Smooth muscle cell (in vitro differentiated cells): ENCODE data around the gene CAMKK2. TPM values are rescaled to one million over a fixed set of nuclear protein-coding genes. Genes with fewer than 3 reads are reported as not detected.

ENCODE experiments used
- DNase-seq: peaks from one replicate; lab custom pipeline; 2025; ENCODE audit not compliant: unreplicated experiment; lab: John Stamatoyannopoulos, UW
- H2AFZ ChIP-seq: fragments of 200-600 bp; sonication (generic); 2 replicates; pipeline ENCODE4 v1.6.0; 2016; ENCODE audit warnings: antibody characterized with exemption, low read depth, mild to moderate bottlenecking
- H3F3A ChIP-seq: fragments of 200-600 bp; sonication (generic); 2 replicates; pipeline ENCODE4 v1.6.0; 2017; ENCODE audit warnings: antibody characterized with exemption, low read depth
- H3K27ac ChIP-seq: fragments of 200-600 bp; sonication (generic); 2 replicates; pipeline ENCODE4 v1.5.1; 2016; ENCODE audit warnings: low read depth, mild to moderate bottlenecking
- H3K27me3 ChIP-seq: fragments of 200-600 bp; sonication (generic); 2 replicates; pipeline ENCODE4 v1.6.1; 2016; ENCODE audit warnings: low read depth, mild to moderate bottlenecking
- H3K36me3 ChIP-seq: fragments of 200-600 bp; sonication (generic); 2 replicates; pipeline ENCODE4 v1.5.1; 2016; ENCODE audit warnings: low read depth
- H3K4me1 ChIP-seq: fragments of 200-600 bp; sonication (generic); 2 replicates; pipeline ENCODE4 v1.5.1; 2016; ENCODE audit warnings: low read depth
- H3K4me2 ChIP-seq: fragments of 200-600 bp; sonication (generic); 2 replicates; pipeline ENCODE4 v1.6.0; 2016; ENCODE audit warnings: mild to moderate bottlenecking
- H3K4me3 ChIP-seq: fragments of 200-600 bp; sonication (generic); 2 replicates; pipeline ENCODE4 v1.5.1; 2016; ENCODE audit warnings: mild to moderate bottlenecking
- H3K79me2 ChIP-seq: fragments of 200-600 bp; sonication (generic); 2 replicates; pipeline ENCODE4 v1.6.0; 2016; ENCODE audit warnings: low read depth, mild to moderate bottlenecking
- H3K9ac ChIP-seq: fragments of 200-600 bp; sonication (generic); 2 replicates; pipeline ENCODE4 v1.6.0; 2016; ENCODE audit warnings: low read depth
- H3K9me3 ChIP-seq: fragments of 200-600 bp; sonication (generic); replicated peaks from 2 replicates; pipeline ENCODE4 v1.5.1; 2016; ENCODE audit warnings: low read depth
- H4K20me1 ChIP-seq: fragments of 200-600 bp; sonication (generic); 2 replicates; pipeline ENCODE4 v1.6.0; 2016; ENCODE audit warnings: low read depth
- CTCF ChIP-seq: fragments of 200-600 bp; sonication (generic); IDR thresholded peaks from 2 replicates; pipeline ENCODE4 v1.5.1; 2017; ENCODE audit warnings: borderline replicate concordance, mild to moderate bottlenecking, antibody characterized with exemption; ENCODE audit not compliant: insufficient read depth, poor library complexity, severe bottlenecking
- WGBS: methylation state at CpG from one replicate; pipeline ENCODE4 v1.1.7; 2016; ENCODE audit warnings: low lambda C conversion rate; 5-methylcytosine and 5-hydroxymethylcytosine counted together
- polyA plus RNA-seq: library from polyadenylated mRNA; unstranded; fragments of >200 nt; fragmentation: Nextera tagmentation; extraction: Ambion mirVana; gene quantifications from 2 replicates; pipeline ENCODE4 v1.2.1, GENCODE V29; 2016
- total RNA-seq: library from RNA; depleted of rRNA; stranded (reverse); fragments of >200 nt; gene quantifications from 2 replicates; pipeline ENCODE4 v1.2.3, GENCODE V29; 2014

Gene CAMKK2
- total and polyA plus RNA-seq, 2 experiments from 2014 or later = 13.3 to 23.4 TPM

GRCh38 chr12:121217063-121217462 is 79.4 kb downstream of the CAMKK2 start:
- Histone ChIP-seq H3K4me1 (no peaks in the 10 kb centered on the region), H3K4me2 (no peak overlapping the region), H3K9ac (no peak overlapping the region), H3F3A (peaks cover 9% of the 10 kb centered on the region), H4K20me1 (no peaks in the 10 kb centered on the region), H3K27ac (no peak overlapping the region), H3K79me2 (no peaks in the 10 kb centered on the region), H3K36me3 (no peaks in the 10 kb centered on the region), H2AFZ (no peak overlapping the region), H3K27me3 (no peaks in the 10 kb centered on the region), H3K4me3 (no peak overlapping the region), H3K9me3 (no peaks in the 10 kb centered on the region)
- 94% methylated on average over 8 of the region's 8 CpGs for WGBS
- TF ChIP-seq CTCF = no peak
- DNase-seq = no peak

- no peaks in the 10 kb centered on the region for H4K20me1 ChIP-seq
- H3K9ac ChIP-seq = no peak overlapping the region
- H3K4me2 ChIP-seq = no peak overlapping the region
- DNase-seq = no peak
- peak overlapping the region; percentile 96 for H3K27ac ChIP-seq
- no peaks in the 10 kb centered on the region for H3K27me3 ChIP-seq
- 96% methylated on average over 4 of the region's 4 CpGs for WGBS
- H3K4me3 ChIP-seq = no peak overlapping the region
- H3K4me1 ChIP-seq = no peaks in the 10 kb centered on the region
- H3F3A ChIP-seq = peaks cover 9% of the 10 kb centered on the region
- H2AFZ ChIP-seq = no peak overlapping the region
- H3K36me3 ChIP-seq = no peaks in the 10 kb centered on the region
- H3K79me2 ChIP-seq = no peaks in the 10 kb centered on the region
- no peak for TF ChIP-seq CTCF
- no peaks in the 10 kb centered on the region for H3K9me3 ChIP-seq
Measured at GRCh38 chr12:121216102-121216501, 80.4 kb downstream of the CAMKK2 start.

- Histone ChIP-seq H3K27ac (peak overlapping the region; percentile 96), H4K20me1 (no peaks in the 10 kb centered on the region), H3K36me3 (no peaks in the 10 kb centered on the region), H3F3A (peaks cover 9% of the 10 kb centered on the region), H3K27me3 (no peaks in the 10 kb centered on the region), H3K9me3 (no peaks in the 10 kb centered on the region), H3K79me2 (no peaks in the 10 kb centered on the region), H3K4me1 (no peaks in the 10 kb centered on the region), H3K9ac (peak overlapping the region; percentile 81), H2AFZ (no peak overlapping the region), H3K4me3 (no peak overlapping the region), H3K4me2 (peak overlapping the region; percentile 70)
- DNase-seq = no peak
- 52% methylated on average over 14 of the region's 14 CpGs for WGBS
- no peak for TF ChIP-seq CTCF
Measured at GRCh38 chr12:121214855-121215745, 81.4 kb downstream of the CAMKK2 start.
